ENCODE data around the gene GALK2. TPM values are rescaled to one million over a fixed set of nuclear protein-coding genes. Genes with fewer than 3 reads are reported as not detected.
"Not testable (repeated sequence)": the region's sequence is repeated elsewhere in the genome, so short reads cannot be mapped to it uniquely, and the experiment has no call there.

Gene GALK2
- total RNA-seq, 1 experiment from 2014 or later: 45.1 TPM

DNA sequence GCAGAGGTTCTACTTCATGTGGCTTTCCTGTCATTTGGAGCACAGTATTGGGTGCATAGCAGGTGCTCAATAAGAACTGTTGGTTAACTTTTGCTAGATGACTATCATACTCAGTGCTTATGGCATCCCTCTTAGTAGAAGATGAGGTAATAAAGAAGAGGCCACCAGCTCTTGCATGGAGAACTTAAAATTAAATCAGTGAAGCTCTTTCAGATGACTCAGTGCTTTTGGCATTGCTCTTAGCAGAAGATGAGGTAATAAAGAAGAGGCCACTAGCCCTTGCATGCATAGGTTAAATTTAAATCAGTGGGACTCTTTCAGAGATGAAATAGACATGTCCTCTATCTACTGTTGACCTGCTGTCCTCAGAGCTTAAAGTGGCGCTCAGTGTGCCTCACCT, 143.6 kb downstream of the GALK2 start:
- no peak for DNase-seq (ENCODE audit: low spot score)
- in situ Hi-C loops (cut with HindIII; ENCODE audit: low sequenced_read_pairs): no loop called here

DNA sequence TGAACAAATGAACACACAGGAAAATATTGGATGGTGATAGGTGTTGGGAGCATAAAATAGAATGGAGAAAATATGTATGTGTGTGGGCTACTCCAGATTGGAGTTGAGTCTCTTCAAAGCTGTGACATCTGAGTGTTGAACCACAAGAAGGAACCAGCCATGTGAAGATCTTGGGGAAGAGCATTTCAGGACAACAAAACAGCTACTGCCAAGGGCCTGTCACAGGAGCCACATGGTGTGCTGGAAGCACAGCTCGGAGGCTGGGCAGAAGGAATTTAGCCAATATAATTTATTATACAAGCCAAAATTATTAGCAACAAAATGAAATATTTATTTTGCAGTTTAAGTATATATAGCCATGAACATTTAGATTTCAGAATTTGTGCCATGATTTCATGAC, 144.7 kb downstream of the GALK2 start:
- DNase-seq (ENCODE audit: low spot score): peak; percentile 55
- in situ Hi-C loops (cut with HindIII; ENCODE audit: low sequenced_read_pairs): no loop called here

DNA sequence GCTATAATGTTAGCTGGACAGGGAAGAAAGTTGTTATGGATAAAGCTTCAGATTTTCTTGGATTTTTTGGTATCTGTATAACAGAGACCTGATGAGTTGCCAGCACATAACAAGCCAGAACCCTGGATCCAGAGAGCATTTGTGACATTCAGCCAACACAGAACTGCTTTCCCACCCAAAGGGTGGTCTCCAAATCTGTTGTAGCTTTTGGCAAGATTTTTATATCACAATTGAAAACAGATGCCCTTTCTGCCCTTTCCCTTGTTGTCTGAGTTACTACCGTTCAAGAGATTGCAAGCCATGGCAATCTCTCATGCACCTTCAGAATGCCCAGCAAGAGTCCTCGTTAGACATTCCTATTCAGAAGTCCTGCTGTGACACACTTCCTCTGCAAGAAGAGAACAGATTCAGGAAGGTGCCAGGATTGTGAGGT, 145.4 kb downstream of the GALK2 start:
- DNase-seq (ENCODE audit: low spot score): peak; percentile 76
- in situ Hi-C loops (cut with HindIII; ENCODE audit: low sequenced_read_pairs): no loop called here

DNA sequence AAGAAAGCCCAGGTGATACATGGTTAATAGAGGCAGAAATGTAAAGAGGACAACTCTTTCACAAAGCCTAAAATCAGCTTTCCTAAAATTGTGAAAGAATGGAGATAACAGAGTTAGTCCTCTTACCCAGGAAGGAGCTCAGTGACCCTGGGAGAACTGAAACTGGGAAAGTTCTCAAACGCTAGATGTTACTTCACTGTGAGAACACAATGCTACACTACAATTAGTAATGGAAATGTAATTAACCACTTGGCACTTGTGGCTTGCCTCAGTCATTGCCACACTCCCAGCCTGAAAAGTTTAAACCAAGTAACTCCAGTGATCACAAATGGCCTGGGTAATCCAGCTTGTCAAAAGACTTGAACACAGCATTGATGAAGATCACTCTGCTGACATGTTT, 150.3 kb downstream of the GALK2 start:
- in situ Hi-C loops (cut with HindIII; ENCODE audit: low sequenced_read_pairs): no loop called here
- no peak for DNase-seq (ENCODE audit: low spot score)

DNA sequence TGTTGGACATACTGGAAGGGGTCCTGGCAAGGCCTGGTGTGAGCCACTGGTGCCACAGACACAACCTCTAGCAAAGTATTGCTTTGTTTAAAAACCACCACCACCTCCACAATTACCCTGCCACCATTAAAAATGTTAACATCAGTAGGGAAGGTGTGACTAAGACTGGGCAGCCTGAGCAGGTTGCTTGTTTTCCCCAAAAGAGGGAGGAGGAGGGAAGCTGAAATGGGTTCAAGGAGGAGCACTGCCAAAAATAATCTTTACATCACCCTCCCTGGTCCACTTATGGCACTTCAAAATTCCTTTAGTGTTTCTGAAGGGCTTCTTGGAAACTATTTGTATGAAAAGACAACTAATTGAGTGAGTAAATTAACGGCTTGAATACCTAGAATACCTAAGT, 153.2 kb downstream of the GALK2 start:
- in situ Hi-C loops (cut with HindIII; ENCODE audit: low sequenced_read_pairs): no loop called here
- DNase-seq (ENCODE audit: low spot score): no peak

DNA sequence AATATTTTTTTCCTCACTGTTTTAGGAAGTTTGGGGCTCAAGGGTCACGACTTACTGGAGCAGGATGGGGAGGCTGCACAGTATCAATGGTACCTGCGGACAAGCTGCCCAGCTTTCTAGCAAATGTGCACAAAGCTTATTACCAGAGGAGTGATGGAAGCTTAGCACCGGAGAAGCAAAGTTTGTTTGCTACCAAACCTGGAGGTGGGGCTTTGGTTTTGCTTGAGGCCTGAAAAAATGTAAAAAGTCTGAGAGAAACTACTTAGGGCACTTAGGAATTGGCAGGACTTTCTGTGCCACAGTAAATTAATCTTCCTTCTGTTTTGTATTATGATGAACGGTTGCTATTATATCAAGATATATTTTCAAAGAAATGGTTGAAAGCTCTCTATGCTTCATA, 157.9 kb downstream of the GALK2 start:
- in situ Hi-C loops (cut with HindIII; ENCODE audit: low sequenced_read_pairs): no loop called here
- DNase-seq (ENCODE audit: low spot score): no peak

DNA sequence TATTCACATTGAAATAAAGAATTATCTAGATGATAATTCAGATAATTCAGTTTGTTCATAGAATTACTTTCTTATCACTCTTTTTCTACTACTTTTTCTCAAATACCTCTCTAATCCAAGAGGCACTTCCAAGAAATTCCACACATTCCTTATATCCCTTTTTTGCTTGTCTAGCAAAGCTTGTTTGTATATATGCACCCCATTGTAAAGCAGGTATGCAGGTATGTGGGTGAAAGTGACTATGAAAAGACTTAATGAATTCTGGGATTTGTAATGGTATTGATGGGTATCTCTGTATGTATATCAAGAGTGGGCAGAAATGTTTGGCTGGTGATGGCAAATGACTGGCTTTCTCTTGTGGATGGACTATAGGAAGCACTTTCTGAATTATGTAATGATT, 158.9 kb downstream of the GALK2 start:
- DNase-seq (ENCODE audit: low spot score): no peak

DNA sequence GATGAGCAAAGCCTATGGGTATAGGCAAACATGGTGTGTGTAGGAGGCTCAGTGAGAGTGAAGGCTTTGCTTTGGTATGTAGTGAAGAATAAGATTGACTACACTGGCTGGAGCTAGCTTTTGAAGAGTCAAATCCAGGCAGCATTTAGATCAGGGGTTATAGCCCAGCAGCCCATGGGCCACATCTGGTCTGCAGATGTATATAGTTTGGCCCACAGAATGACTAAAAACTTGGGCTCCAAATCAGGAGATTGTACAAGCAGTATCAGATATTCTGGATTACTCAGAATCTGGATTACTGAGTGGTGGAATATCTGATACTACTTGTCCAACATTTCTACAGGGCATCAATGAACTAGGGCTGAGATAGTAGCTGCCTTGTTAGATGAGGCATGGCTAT, 160.1 kb downstream of the GALK2 start:
- in situ Hi-C loops (cut with HindIII; ENCODE audit: low sequenced_read_pairs): no loop called here
- no peak for DNase-seq (ENCODE audit: low spot score)

More for the DNA sequence above, 158.9 kb downstream of the GALK2 start:
- in situ Hi-C loops (cut with HindIII; ENCODE audit: low sequenced_read_pairs): no loop called here

DNA sequence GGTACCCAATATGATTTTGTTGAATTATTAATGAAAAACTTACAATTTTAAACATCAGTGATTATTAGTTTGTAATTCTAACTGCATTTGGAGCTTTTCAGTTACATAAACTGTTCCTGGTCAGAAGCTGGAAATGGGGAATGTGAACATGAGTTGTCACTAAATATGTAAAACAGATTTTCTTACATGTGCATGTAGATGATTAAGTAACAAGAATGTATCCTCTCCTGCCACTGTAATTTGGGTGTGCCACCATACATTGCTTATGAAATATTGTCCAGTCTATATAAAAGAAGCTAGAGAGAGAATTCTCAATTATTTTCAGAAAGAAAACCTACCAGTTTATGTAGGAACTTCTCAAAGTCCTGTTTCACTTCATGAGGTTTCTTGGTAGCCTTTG, 161.4 kb downstream of the GALK2 start:
- in situ Hi-C loops (cut with HindIII; ENCODE audit: low sequenced_read_pairs): no loop called here
- DNase-seq (ENCODE audit: low spot score): no peak

DNA sequence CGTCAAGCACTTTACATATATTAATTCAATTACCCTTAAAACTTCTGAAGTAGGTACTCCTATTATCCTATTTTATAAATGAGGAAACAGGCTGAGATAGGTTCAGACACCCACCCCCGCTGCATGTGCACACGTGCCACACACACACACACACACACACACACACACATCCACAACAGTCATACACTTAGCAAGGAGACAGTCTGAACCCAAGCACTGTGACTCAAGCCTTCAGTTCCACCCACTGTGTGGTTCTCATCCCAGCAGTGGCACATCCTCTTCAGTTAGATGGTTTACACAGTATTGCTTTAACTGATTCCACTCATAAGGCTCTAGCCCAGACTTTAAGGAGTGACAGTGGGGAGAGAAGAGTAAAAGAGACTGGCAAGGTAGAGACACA, 161.9 kb downstream of the GALK2 start:
- no peak for DNase-seq (ENCODE audit: low spot score)
- in situ Hi-C loops (cut with HindIII; ENCODE audit: low sequenced_read_pairs): no loop called here

DNA sequence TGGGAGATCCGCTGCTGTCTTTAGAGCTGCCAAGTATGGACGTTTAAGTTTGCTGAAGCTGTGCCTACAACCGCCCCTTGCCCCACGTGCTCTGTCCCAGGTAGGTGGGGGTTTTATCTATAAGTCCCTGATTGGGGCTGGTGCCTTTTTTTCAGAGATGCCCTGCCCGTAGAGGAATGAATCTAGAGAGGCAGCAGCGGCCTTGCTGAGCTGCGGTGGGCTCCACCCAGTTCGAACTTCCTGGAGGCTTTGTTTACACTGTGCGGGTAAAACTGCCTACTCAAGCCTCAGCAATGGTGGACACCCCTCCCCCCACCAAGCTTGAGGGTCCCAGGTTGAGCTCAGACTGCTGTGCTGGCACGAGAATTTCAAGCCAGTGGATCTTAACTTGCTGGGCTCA, 169.6 kb downstream of the GALK2 start:
- DNase-seq (ENCODE audit: low spot score): no peak
- in situ Hi-C loops (cut with HindIII; ENCODE audit: low sequenced_read_pairs): no loop called here

DNA sequence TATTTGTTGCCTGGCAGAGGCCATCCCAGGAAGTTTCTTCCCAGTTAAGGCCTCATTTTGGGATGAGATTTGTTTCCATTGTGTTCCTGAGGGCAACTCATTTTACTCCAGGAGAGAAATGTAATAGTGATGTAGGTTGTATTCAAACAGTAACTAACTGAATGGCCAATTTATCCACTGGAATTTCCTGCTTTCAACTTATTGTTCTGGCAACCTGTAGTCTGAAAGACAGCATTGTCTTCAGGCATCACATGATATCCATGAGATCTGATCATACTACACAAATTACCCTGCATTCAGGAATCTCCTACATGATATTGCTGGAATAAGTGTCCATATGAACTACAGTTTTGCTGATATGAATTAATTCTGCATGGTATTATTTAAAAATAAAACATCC, 173.5 kb downstream of the GALK2 start:
- in situ Hi-C loops (cut with HindIII; ENCODE audit: low sequenced_read_pairs): no loop called here
- no peak for DNase-seq (ENCODE audit: low spot score)

DNA sequence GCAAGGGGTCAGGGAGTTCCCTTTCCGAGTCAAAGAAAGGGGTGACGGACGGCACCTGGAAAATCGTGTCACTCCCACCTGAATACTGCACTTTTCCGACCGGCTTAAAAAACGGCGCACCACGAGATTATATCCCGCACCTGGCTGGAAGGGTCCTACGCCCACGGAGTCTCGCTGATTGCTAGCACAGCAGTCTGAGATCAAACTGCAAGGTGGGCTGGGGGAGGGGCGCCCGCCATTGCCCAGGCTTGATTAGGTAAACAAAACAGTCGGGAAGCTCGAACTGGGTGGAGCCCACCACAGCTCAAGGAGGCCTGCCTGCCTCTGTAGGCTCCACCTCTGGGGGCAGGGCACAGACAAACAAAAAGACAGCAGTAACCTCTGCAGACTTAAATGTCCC, 184.4 kb downstream of the GALK2 start:
- in situ Hi-C loops (cut with HindIII; ENCODE audit: low sequenced_read_pairs); DNase-seq (ENCODE audit: low spot score): not testable (repeated sequence)

DNA sequence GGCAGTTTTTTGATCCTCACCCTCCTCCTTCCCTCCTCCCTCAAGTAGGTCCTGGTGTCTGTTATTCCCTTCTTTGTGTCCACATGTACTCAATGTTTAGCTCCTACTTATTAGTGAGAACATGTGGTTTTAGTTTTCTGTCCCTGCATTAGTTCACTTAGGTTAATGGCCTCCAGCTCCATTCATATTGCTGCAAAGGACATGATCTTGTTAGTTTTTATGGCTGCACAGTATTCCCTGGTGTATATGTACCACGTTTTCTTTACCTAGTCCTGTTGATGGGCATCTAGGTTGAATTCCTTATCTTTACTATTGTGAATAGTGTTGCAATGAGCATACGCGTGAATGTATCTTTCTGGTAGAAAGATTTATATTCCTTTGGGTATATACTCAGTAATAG, 191.3 kb downstream of the GALK2 start:
- DNase-seq (ENCODE audit: low spot score): no peak
- in situ Hi-C loops (cut with HindIII; ENCODE audit: low sequenced_read_pairs): no loop called here

DNA sequence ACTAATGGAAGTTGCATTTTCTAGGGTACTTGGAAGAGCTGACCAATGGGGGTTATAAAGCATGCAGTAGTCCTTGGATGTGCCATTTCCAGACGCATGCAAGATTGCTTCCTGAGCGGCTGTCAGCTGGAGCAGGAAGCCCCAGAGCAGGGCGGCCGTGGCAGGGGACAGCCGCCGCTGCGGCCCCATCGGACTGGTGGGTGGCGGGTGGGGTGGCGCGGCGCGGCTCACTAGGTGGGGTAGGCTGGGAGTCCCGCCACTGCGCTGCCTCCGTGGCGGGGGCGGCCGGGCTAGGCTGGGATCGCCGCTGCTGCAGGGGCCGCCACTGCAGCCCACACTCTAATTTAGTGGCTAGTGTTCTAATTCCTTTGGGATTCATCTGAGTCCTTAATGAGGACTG, 196.4 kb downstream of the GALK2 start:
- in situ Hi-C loops (cut with HindIII; ENCODE audit: low sequenced_read_pairs): no loop called here
- DNase-seq (ENCODE audit: low spot score): no peak

DNA sequence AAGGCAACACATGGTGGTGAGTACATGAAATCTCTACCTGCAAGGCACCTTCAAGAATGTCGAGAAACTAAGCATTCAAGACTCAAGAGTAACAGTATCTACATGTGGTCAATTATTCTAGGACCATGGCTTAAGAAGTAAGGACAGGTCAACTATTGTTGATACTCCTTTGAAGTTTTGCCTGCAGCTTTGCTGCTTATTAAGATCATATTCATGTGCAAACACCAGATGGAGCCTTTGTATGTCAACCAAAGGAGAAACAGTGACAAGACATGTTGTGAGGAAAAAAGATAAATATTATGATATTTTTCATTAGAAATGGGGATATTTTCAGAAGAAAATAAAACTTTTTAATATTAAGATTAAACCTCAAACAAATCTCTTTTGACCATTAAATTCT, 200.7 kb downstream of the GALK2 start:
- peak; percentile 4 for DNase-seq (ENCODE audit: low spot score)
- in situ Hi-C loops (cut with HindIII; ENCODE audit: low sequenced_read_pairs): no loop called here

DNA sequence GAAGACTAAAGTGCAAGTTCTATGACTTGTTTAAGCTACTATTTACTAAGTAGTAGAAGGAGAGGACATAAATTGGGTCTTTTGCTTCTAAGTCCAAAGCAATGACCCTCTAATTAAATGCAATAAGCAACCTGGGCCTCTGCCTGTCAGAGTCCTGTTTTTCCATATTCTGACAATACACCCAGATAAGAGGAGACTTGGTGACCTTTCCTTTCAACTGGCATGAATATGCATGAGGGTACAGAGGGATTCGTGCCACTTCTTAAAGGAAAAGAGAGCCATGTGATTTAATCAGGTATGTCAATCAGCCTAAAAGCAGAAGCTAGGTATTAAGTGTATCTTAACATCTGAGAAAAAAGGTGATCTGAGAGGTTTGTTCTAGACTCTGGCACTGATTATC, 202.3 kb downstream of the GALK2 start:
- DNase-seq (ENCODE audit: low spot score): no peak
- in situ Hi-C loops (cut with HindIII; ENCODE audit: low sequenced_read_pairs): no loop called here

DNA sequence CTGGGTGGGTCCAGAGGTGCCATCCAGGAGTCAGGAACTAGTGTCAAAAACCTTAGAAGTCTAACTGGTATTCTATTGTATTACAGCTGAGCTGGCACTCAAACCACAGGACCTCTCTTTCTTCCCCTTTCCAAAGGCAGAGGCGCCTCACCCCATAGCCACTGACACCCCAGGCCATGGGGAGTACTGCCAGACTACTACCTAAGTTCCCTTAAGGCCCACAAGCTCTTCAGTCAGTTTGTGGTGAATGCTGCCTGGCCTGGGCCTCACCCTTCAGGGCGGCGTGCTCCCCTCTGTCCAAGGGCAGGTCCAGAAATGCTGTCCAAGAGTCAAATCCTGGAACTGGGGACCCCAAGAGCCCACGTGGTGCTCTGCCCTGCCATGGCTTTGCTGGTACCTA, 209.9 kb downstream of the GALK2 start:
- in situ Hi-C loops (cut with HindIII; ENCODE audit: low sequenced_read_pairs): no loop called here

DNA sequence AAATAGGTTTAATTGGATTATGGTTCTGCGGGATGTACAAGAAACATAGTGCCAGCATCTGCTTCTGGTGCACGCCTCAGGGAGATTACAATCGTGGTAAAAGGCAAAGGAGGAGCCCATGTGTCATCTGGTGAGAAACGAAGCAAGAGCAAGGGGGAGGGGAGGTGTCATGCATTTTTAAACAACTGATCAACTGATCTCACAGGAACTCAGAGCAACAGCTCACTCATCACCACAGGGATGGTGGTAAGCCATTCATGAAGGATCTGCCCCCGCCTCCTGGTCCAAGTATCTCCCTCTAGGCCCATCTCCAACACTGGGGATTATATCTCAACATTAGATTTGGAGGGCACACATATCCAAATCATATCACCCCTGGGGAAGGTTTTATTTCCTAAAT, 210.9 kb downstream of the GALK2 start:
- in situ Hi-C loops (cut with HindIII; ENCODE audit: low sequenced_read_pairs): no loop called here
- DNase-seq (ENCODE audit: low spot score): no peak

More for the DNA sequence above, 209.9 kb downstream of the GALK2 start:
- DNase-seq (ENCODE audit: low spot score): no peak

Measured in G401 (cell line).